MCF 10A (cell line): ENCODE measurements around the gene FYCO1. TPM values are rescaled to one million over a fixed set of nuclear protein-coding genes. Genes with fewer than 3 reads are reported as not detected.

Source experiments
- BruUV-seq: library from RNA; stranded (reverse); fragments of 400-500 nt; replicated peaks from 2 replicates; lab custom pipeline; 2021; lab: Mats Ljungman, UMichigan
- CTCF ChIA-PET: fragments of 300-600 bp; sonication (Branson Sonifier 250); formaldehyde crosslinking; extraction: SDS; loops from one replicate; lab custom pipeline; 2021; ENCODE audit warnings: antibody characterized with exemption, inconsistent platforms; lab: Yijun Ruan, JAX
- POLR2A ChIA-PET: fragments of 300-600, 350-650 bp; sonication (Branson Sonifier 250); formaldehyde crosslinking; extraction: SDS; loops from one replicate; lab custom pipeline; 2020; ENCODE audit warnings: antibody characterized with exemption, inconsistent platforms; lab: Yijun Ruan, JAX
- DNase-seq: peaks from one replicate; pipeline ENCODE4 v3.0.0-alpha.2; 2018; ENCODE audit not compliant: unreplicated experiment
- H3K27ac Mint-ChIP-seq: one replicate; pipeline ENCODE4 v1.8.0; 2022; ENCODE audit warnings: mild to moderate bottlenecking, low read depth, mixed read lengths; ENCODE audit not compliant: unreplicated experiment
- H3K27me3 Mint-ChIP-seq: one replicate; pipeline ENCODE4 v1.8.0; 2022; ENCODE audit warnings: mixed read lengths; ENCODE audit not compliant: insufficient read depth, unreplicated experiment
- H3K36me3 Mint-ChIP-seq: one replicate; pipeline ENCODE4 v1.8.0; 2022; ENCODE audit warnings: mild to moderate bottlenecking, moderate library complexity, mixed read lengths; ENCODE audit not compliant: insufficient read depth, unreplicated experiment
- H3K4me1 Mint-ChIP-seq: one replicate; pipeline ENCODE4 v1.8.0; 2022; ENCODE audit warnings: mixed read lengths; ENCODE audit not compliant: insufficient read depth, unreplicated experiment
- H3K4me3 Mint-ChIP-seq: one replicate; pipeline ENCODE4 v1.8.0; 2022; ENCODE audit warnings: mild to moderate bottlenecking, moderate library complexity, mixed read lengths; ENCODE audit not compliant: unreplicated experiment
- H3K9me3 Mint-ChIP-seq: one replicate; pipeline ENCODE4 v1.8.0; 2022; ENCODE audit warnings: mixed read lengths; ENCODE audit not compliant: unreplicated experiment
- intact Hi-C: fragments of 100-400 bp; cut with micrococcal nuclease; formaldehyde crosslinking; loops from 2 replicates; pipeline ENCODE4 v1.14.1; 2022
- total RNA-seq: library from RNA; stranded (reverse); gene quantifications from 2 replicates; pipeline ENCODE4 v1.2.3, GENCODE V29; 2022
- TF ChIP-seq, protein P1 (sequence below): fragments of 200-600 bp; IDR thresholded peaks from one replicate; pipeline ENCODE4 v1.8.0; 2022; ENCODE audit warnings: antibody characterized with exemption, mild to moderate bottlenecking; ENCODE audit not compliant: unreplicated experiment

Gene FYCO1
- total RNA-seq, 1 experiment from 2014 or later: 18.4 TPM

DNA sequence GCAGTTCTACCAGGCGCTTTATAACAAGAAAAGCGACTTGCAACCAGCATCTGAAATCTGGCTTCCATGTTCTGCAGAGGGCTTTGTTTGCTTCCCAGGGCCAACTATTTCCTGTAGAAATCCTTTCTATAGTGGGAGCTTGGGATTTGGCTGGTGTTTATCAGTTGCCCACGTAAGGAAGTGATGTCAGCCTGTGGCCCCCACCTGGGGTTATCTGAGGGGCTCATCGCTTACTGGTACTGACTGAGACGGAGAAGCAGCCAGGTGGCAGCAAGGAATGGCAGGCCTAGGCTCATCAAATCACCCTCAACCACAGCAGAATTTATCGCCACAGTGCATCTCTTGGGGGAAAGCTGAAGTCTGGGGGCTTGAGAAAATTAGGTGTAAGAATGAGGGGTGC is 123.8 kb downstream of the FYCO1 start:
- intact Hi-C loops: no loop called here
- Mint-ChIP-seq H3K36me3 (no peaks in the 10 kb centered on the region), H3K4me3 (no peak overlapping the region), H3K9me3 (no peaks in the 10 kb centered on the region), H3K27me3 (peaks cover 51% of the 10 kb centered on the region), H3K4me1 (no peaks in the 10 kb centered on the region), H3K27ac (no peak overlapping the region)
- BruUV-seq: no TSS peak
- TF ChIP-seq, protein P1, sequence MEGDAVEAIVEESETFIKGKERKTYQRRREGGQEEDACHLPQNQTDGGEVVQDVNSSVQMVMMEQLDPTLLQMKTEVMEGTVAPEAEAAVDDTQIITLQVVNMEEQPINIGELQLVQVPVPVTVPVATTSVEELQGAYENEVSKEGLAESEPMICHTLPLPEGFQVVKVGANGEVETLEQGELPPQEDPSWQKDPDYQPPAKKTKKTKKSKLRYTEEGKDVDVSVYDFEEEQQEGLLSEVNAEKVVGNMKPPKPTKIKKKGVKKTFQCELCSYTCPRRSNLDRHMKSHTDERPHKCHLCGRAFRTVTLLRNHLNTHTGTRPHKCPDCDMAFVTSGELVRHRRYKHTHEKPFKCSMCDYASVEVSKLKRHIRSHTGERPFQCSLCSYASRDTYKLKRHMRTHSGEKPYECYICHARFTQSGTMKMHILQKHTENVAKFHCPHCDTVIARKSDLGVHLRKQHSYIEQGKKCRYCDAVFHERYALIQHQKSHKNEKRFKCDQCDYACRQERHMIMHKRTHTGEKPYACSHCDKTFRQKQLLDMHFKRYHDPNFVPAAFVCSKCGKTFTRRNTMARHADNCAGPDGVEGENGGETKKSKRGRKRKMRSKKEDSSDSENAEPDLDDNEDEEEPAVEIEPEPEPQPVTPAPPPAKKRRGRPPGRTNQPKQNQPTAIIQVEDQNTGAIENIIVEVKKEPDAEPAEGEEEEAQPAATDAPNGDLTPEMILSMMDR: no peak
- DNase-seq: no peak
- CTCF ChIA-PET: no interaction called here
- POLR2A ChIA-PET: interaction anchor here (0.7 to 1.2 kb wide), 2 partner anchors 30 to 31 kb away, joined by 3 to 5 read pairs; no protein-coding TSS in a partner anchor

DNA sequence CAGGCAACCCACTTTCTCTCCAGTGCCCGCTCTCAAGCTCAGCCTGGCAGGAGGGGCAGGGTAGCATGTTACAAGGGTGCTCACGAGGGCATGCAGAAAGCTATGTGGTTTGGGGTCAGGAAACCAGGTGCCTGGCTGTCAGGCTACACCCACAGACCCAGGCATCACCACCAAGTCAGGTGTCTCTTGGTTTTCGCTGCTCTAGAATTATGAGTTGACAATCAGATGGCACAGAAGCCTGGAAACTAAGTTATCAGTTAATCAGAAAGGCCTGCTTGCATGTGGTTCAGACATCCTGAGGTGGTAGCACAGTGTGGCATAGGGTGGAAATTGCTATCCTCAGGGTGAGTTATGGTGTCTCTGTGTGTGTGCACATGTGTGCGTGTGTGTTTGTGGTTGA is 125.5 kb downstream of the FYCO1 start:
- TF ChIP-seq, protein P1: no peak
- CTCF ChIA-PET: no interaction called here
- POLR2A ChIA-PET: no interaction called here
- intact Hi-C loops: no loop called here
- Mint-ChIP-seq H3K27me3 (peaks cover 64% of the 10 kb centered on the region), H3K9me3 (no peaks in the 10 kb centered on the region), H3K4me3 (no peak overlapping the region), H3K36me3 (no peaks in the 10 kb centered on the region), H3K27ac (no peak overlapping the region), H3K4me1 (no peaks in the 10 kb centered on the region)
- no TSS peak for BruUV-seq
- DNase-seq: no peak

DNA sequence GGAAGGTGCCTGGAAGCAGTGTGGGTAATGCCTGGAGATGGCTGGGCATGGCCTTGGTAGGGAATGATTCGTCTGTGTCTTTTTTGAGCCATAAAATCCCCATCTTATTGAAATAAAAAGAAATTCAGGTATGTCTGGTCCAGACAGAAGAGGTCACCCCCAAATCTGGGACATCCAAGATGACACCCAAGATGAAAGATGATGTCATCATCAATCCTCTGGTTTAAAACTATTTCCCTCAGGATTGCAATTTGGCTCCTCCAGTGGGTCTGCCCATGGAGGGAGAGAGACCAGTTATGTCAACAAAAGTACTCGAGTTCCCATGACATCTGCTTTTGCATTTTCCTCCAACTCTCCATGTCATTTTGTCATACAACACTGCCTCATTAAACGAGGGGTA is 126.0 kb downstream of the FYCO1 start:
- ChIA-PET CTCF (interaction anchor here (0.7 kb wide), 1 partner anchor 68 kb away, joined by 3 read pairs; no protein-coding TSS in a partner anchor), POLR2A (interaction anchor here (2.1 kb wide), 1 partner anchor 27 kb away, joined by 5 read pairs; the partner anchor contains the start of gene LZTFL1)
- Mint-ChIP-seq H3K9me3 (no peaks in the 10 kb centered on the region), H3K4me1 (no peaks in the 10 kb centered on the region), H3K36me3 (no peaks in the 10 kb centered on the region), H3K27me3 (peaks cover 69% of the 10 kb centered on the region), H3K4me3 (no peak overlapping the region), H3K27ac (no peak overlapping the region)
- TF ChIP-seq, protein P1: no peak
- BruUV-seq: no TSS peak
- intact Hi-C loops: no loop called here
- DNase-seq: no peak

DNA sequence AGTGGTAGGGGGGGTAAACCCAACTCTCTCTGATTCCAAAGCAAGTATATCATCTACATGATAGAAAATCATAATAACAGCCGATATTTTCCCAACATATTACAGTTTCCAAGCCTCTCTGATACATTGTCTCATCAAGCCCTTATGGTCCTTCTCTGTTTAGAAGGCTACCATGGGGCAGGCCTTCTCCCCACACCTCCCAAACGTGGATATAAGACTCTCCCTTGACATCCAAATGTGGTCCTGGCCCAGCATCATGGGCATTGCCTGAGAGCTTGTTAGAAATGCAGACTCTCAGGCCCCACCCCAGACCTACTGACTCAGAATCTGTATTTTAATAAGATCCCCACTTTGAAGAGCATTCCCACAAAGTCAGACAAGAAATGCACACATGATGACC is 127.0 kb downstream of the FYCO1 start:
- no peaks in the 10 kb centered on the region for H3K36me3 Mint-ChIP-seq
- no TSS peak for BruUV-seq
- H3K9me3 Mint-ChIP-seq: peaks cover 2% of the 10 kb centered on the region
- POLR2A ChIA-PET: interaction anchor here (0.6 to 2.1 kb wide), 2 partner anchors 10 to 26 kb away, joined by 3 to 5 read pairs; partner anchors contain the start of gene LZTFL1
- H3K4me3 Mint-ChIP-seq: no peak overlapping the region
- CTCF ChIA-PET: interaction anchor here (0.6 to 0.7 kb wide), 2 partner anchors 18 to 151 kb away, joined by 3 read pairs; no protein-coding TSS in a partner anchor
- H3K27me3 Mint-ChIP-seq: peaks cover 76% of the 10 kb centered on the region
- H3K27ac Mint-ChIP-seq: no peak overlapping the region
- intact Hi-C loops: no loop called here
- TF ChIP-seq, protein P1: no peak
- no peaks in the 10 kb centered on the region for H3K4me1 Mint-ChIP-seq
- no peak for DNase-seq
